Activated T-helper 17 cell treated with anti-CD3 and anti-CD28 coated beads, Interleukin-2, amount 50 U/mL, for 72 hours (primary cell): ENCODE measurements around the gene MAN1B1. TPM values are rescaled to one million over a fixed set of nuclear protein-coding genes. Genes with fewer than 3 reads are reported as not detected.
"Not testable (repeated sequence)": the region's sequence is repeated elsewhere in the genome, so short reads cannot be mapped to it uniquely, and the experiment has no call there.

Experiments
- ATAC-seq: fragments of 150-1000 bp; cut with Tn5 transposase; replicated peaks from 2 replicates; pipeline ENCODE4 v1.10.0; 2021; ENCODE audit warnings: mild to moderate bottlenecking, moderate library complexity
- H3K27ac Mint-ChIP-seq: one replicate; pipeline ENCODE4 v1.8.0; 2022; ENCODE audit warnings: mixed read lengths
- H3K27me3 Mint-ChIP-seq: one replicate; pipeline ENCODE4 v1.8.0; 2022; ENCODE audit warnings: mixed read lengths
- H3K36me3 Mint-ChIP-seq: one replicate; pipeline ENCODE4 v1.8.0; 2022; ENCODE audit warnings: low read depth, mild to moderate bottlenecking, mixed read lengths
- H3K4me1 Mint-ChIP-seq: one replicate; pipeline ENCODE4 v1.8.0; 2022; ENCODE audit warnings: mixed read lengths
- H3K4me3 Mint-ChIP-seq: one replicate; pipeline ENCODE4 v1.8.0; 2022; ENCODE audit warnings: mild to moderate bottlenecking, mixed read lengths
- H3K9me3 Mint-ChIP-seq: one replicate; pipeline ENCODE4 v1.8.0; 2022; ENCODE audit warnings: mixed read lengths
- total RNA-seq, 2 donors: library from RNA; stranded (reverse); gene quantifications; one replicate each; pipeline ENCODE4 v1.2.3, GENCODE V29; 2022

The MAN1B1 gene
- total RNA-seq, 2 donors from 2014 or later, result 38.2 to 67.6 TPM

DNA sequence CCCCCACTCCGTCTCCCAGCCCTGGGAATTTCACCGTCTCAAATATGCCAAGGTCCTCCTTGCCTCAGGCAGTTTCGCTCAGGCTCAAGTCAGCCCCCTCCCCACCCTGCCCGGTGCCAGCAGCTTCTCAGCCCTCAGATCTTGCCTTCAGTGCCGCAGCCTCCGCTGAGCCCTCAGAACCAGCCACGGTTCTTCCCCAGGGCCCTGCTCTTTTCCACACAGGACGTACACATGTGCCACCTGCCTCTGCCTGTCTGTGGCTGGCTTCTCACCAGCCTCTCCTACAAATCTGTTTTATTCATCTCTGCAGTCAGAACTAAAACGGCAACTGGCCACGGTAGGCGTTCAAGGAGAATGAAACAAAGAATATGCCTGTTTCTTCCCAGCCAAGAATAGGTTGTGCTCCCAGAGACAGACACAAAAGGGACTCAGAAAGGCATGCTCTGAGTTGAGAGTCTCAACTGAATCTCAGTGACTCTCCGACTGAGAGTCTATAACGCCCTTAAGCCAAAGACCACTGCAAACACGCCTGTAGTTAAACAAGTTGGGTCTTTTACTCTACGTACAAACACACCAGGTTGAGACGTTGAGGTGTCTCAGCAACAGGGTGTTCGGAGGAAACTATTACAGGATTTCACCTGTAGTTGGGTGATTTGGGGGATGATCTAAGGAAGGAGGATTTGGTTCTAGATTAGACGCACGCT, 41.5 kb downstream of the MAN1B1 start:
- ATAC-seq, result no peak
- H3K36me3 Mint-ChIP-seq, result peaks cover 18% of the 10 kb centered on the region

DNA sequence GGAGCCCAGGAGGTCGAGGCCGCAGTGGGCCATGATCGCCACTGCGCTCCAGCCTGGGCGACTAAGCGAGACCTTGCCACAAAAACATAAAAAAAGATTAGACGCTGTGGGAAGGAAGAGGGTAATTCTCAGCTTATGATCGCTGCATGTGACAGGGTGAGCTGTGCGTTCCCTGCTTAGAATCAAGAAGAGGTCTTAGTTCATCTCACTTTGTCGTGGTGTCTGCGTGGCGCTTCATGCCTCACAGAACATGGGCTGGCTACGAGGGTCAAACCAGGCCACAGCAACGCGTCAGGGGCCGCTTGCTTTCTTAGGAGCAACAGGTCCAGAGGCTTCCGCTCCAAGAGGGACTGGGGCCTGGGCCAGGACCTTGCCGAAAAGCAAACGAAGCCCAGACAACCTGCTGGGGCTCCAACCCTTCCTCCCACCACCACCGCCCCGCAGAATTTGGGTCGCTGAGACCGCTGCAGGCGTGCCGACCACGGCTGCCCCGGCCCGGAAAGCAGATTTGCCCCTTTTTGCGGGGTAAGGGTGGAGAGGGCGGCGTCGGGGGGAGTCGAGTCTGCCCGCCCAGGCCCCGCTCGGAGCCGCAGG, 42.2 kb downstream of the MAN1B1 start:
- Mint-ChIP-seq H3K27me3 (no peaks in the 10 kb centered on the region), H3K9me3 (no peaks in the 10 kb centered on the region), H3K36me3 (peaks cover 18% of the 10 kb centered on the region), H3K4me3 (peak overlapping the region; percentile 99), H3K4me1 (peaks cover 16% of the 10 kb centered on the region), H3K27ac (peak overlapping the region; percentile 98)
- peak; percentile 3 for ATAC-seq

More for the DNA sequence above, 41.5 kb downstream of the MAN1B1 start:
- H3K9me3 Mint-ChIP-seq, result no peaks in the 10 kb centered on the region
- peaks cover 16% of the 10 kb centered on the region for H3K4me1 Mint-ChIP-seq
- peak overlapping the region; percentile 99 for H3K4me3 Mint-ChIP-seq
- no peaks in the 10 kb centered on the region for H3K27me3 Mint-ChIP-seq
- peak overlapping the region; percentile 98 for H3K27ac Mint-ChIP-seq

DNA sequence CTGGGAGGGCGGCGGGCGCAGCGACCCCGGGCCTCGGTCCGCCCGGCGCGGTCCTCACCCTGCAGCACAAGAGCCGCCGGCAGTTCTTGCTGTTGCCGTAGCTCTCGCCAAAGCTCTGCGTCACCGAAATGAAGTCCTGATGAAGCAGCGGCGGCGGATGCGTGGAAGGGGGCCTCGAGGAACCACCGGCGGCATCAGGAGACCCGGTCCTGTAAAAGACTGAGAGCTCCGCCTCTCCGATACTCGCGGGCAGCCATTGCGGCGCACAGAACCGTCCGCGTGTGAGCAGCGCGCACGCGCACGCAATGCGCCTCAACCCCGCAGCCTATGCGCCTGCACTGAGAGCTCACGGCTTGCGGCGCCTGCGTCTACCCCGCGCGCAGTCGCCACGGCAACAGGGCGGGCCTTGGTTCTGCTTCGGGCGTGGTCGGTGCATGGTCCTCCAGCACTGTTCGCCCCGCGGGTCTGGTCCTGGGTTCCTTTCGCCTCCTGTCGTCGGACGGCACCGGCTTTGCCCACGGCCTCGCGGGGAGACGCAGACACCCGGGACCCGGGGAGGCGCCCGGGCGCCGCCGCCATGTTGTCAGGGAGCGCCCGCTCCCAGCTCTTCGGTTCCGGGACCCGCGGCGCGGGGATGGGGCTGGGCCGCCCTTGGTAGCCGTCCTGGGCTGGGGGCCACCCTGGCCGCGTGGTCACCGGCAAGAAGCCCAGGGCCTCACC, 42.8 kb downstream of the MAN1B1 start:
- Mint-ChIP-seq H3K9me3 (no peaks in the 10 kb centered on the region), H3K36me3 (peaks cover 18% of the 10 kb centered on the region), H3K27me3 (no peaks in the 10 kb centered on the region), H3K4me1 (peaks cover 16% of the 10 kb centered on the region), H3K4me3 (peak overlapping the region; percentile 99), H3K27ac (no peak overlapping the region)
- ATAC-seq, result peak; percentile 97

DNA sequence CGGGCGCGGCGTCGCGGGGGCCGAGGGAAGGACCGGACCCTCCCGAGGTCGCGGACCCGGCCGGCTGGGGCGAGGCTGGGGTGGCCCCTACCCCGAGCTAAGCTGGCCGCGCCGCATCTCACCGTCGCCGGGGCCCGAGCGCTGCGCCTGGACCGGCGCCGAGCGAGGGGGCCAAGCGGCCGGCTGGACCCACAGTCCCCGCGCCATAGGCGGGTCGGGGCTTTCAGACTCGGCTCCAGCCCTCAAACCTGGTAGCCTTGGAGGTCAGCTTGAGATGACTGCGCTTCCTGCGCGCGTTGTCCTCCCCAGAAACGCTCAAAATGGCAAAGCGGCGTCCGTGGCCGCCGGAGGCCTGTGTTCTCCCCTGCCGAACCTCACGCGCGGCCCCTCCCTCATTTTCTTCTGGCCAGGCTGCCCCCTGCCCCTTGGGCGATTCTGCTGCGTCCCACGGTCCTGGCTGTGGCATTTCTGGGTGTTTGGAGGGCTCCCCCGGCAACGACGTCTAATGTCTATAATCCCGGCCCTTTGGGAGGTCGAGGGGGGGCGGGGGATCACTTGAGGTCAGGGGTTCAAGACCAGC, 43.5 kb downstream of the MAN1B1 start:
- no peak overlapping the region for H3K27ac Mint-ChIP-seq
- peak; percentile 12 for ATAC-seq
- H3K4me3 Mint-ChIP-seq, result peak overlapping the region; percentile 73
- H3K4me1 Mint-ChIP-seq, result peaks cover 16% of the 10 kb centered on the region
- no peaks in the 10 kb centered on the region for H3K27me3 Mint-ChIP-seq
- H3K36me3 Mint-ChIP-seq, result peaks cover 18% of the 10 kb centered on the region
- H3K9me3 Mint-ChIP-seq, result no peaks in the 10 kb centered on the region

DNA sequence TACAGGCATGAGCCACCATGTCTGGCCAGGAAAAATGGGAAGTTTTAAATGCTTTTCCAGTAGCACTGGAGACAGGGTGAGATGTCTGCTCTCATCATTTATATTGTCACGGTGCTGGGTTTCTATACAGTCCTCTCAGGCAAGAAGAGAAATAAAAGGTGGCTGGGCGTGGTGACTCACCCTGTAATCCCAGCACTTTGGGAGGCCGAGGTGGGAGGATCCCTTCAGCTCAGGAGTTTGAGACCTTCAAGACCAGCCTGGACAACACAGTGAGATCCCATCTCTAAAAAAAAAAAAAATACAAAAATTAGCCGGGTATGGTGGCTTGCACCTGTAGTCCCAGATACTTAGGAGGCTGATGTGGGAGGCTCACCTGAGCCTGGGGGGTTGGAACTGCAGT, 47.4 kb downstream of the MAN1B1 start:
- Mint-ChIP-seq H3K27ac (no peak overlapping the region), H3K4me1 (no peaks in the 10 kb centered on the region), H3K27me3 (peaks cover 11% of the 10 kb centered on the region), H3K4me3 (no peak overlapping the region), H3K9me3 (no peaks in the 10 kb centered on the region), H3K36me3 (no peaks in the 10 kb centered on the region)
- no peak for ATAC-seq

DNA sequence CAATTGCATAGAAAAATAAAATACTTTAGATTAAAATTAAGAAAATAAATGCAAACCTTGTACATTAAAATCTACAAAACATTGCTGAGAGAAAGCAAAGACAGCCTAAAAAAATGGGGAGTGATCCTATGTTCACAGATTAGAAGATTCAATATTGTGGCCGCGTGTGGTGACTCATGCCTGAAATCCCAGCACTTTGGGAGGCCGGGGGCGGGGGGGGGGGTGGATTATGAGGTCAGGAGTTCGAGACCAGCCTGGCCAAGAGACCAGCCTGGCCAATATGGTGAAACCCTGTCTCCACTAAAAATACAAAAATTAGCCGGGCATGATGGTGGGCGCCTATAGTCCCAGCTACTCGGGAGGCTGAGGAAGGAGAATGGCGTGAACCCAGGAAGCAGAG, 48.4 kb downstream of the MAN1B1 start:
- not testable (repeated sequence) for H3K9me3 Mint-ChIP-seq, H3K27ac Mint-ChIP-seq, ATAC-seq

DNA sequence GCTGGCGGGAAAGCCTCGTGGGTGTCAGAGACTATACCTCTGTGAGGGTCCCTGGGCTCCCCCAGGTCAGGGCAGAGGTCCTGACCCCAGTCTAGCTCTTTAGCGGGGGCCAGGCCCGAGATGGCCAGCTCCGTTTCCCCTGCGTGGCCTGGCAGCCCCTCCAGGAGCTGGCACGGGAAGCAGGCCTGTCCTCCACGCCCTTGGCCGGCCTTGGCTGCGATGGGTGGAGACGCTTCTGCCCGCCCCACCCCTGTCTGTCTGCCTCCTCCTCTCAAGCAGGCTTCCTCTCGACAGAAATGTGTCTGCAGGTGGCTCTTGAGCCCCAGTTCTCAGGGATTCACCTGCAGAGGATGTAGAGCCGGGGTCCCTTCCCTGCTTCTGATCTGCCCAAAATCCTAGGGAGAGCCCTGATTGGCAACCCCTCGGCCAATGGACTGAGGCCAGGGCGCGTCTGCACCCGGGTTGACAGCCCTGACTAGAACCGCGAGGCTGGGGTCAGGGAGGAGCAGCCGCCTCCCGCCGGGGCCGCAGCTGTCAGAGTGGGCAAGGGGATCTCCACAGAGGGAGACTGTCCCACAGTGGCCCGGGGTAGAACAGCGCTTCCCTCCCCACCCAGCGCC, 49.6 kb downstream of the MAN1B1 start:
- no peaks in the 10 kb centered on the region for H3K36me3 Mint-ChIP-seq
- H3K27ac Mint-ChIP-seq, result no peak overlapping the region
- H3K4me3 Mint-ChIP-seq, result no peak overlapping the region
- no peaks in the 10 kb centered on the region for H3K4me1 Mint-ChIP-seq
- no peak for ATAC-seq
- H3K27me3 Mint-ChIP-seq, result peaks cover 22% of the 10 kb centered on the region
- no peaks in the 10 kb centered on the region for H3K9me3 Mint-ChIP-seq

More for the DNA sequence above, 48.4 kb downstream of the MAN1B1 start:
- H3K4me3 Mint-ChIP-seq, H3K36me3 Mint-ChIP-seq, H3K4me1 Mint-ChIP-seq: not testable (repeated sequence)
- peaks cover 17% of the 10 kb centered on the region for H3K27me3 Mint-ChIP-seq

DNA sequence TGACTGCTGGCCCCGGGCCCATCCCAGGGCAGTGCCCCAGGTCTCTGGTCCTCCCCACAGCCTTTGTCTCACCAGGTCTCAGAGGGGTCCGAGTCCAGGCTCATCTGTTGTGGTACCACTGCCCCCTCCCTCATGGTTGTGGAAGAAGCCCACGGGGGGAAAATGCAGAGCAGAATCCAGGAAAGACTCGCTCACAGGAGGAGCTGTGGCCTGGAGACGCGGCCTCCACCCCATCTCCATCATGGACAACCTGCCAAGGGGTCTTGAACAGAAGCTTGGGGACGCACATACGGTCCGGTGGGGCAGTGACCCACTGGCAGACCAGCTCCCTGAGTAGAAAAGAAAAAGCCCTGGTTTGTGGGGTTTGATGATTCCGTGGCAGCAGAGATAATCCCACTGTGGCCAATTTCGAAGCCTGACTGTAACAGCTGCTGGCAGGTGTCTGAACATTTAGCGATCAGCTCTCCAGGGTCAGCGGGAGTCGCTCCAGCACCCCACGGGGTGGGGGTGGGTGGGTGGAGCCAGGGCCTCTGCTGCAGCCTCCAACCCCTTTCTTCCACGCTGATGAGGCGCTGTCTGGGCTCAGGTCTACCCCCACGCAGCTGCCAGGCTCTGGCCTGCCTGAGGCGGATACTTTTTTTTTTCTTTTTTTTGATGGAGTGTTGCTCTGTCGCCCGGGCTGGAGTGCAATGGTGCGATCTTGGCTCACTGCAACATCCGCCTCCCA, 50.3 kb downstream of the MAN1B1 start:
- Mint-ChIP-seq H3K36me3 (no peaks in the 10 kb centered on the region), H3K4me1 (no peaks in the 10 kb centered on the region), H3K9me3 (no peaks in the 10 kb centered on the region), H3K4me3 (no peak overlapping the region), H3K27ac (no peak overlapping the region), H3K27me3 (peaks cover 24% of the 10 kb centered on the region)
- ATAC-seq, result no peak

DNA sequence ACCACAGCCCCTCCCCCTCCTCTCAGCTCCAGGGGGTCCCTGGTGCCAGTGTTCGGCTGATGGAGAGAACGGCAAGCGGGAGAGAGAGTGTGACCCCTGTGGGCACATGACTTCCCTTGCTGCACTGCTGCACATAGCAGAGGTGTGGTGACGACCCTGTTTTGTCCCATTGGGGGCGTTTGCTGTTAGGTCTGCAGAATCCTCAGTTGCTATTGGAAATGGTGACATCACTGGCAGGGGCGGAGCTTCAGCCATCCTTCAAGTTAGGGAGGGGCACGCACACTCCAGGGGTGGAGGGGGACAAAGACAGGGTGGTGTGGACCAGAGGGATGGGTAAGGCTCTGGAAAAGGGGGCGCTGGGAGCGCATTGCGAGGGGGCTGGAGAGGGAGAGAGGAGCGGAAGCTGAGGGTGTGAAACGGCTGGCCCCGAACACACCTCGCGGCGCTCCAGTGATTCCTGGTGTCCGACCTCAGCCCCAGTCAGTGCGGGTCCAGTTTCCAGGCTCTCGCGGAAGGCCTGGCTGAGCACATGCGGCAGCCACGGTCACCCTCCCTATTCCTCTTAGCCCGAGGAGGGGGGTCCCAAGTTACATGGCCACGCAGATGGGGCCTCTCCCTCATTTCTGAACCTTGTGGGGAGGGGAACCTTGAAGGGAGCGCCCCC, 51.4 kb downstream of the MAN1B1 start:
- Mint-ChIP-seq H3K9me3 (no peaks in the 10 kb centered on the region), H3K27ac (no peak overlapping the region), H3K27me3 (peaks cover 29% of the 10 kb centered on the region), H3K4me3 (no peak overlapping the region), H3K36me3 (no peaks in the 10 kb centered on the region), H3K4me1 (no peaks in the 10 kb centered on the region)
- ATAC-seq, result no peak

DNA sequence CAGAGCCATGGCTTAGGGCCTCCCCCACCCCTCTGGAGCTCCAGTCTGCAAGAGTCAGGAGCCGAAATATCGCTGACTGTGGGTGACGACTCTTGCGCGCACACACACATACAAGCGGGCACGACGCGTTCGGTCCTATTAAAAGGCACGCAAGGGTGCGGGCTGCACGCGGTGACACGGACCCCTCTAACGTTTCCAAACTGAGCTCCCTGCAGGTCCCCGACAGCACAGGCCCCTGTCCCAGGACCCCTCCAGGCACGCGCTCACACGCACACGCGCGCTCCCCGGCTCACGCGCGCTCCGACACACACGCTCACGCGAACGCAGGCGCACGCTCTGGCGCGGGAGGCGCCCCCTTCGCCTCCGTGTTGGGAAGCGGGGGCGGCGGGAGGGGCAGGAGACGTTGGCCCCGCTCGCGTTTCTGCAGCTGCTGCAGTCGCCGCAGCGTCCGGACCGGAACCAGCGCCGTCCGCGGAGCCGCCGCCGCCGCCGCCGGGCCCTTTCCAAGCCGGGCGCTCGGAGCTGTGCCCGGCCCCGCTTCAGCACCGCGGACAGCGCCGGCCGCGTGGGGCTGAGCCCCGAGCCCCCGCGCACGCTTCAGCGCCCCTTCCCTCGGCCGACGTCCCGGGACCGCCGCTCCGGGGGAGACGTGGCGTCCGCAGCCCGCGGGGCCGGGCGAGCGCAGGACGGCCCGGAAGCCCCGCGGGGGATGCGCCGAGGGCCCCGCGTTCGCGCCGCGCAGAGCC, 52.1 kb downstream of the MAN1B1 start, which contains the start of gene GRIN1:
Gene GRIN1 (plus strand): TSS at position 433 of the 746 bp plus-strand sequence. CDS start 333 bp downstream, outside the sequence.
- Mint-ChIP-seq H3K4me1 (no peaks in the 10 kb centered on the region), H3K9me3 (no peaks in the 10 kb centered on the region), H3K27ac (no peak within 1 kb of the TSS), H3K27me3 (peaks cover 31% of the 10 kb centered on the region), H3K36me3 (no peaks in the 10 kb centered on the region), H3K4me3 (no peak within 1 kb of the TSS)
- no peak for ATAC-seq

DNA sequence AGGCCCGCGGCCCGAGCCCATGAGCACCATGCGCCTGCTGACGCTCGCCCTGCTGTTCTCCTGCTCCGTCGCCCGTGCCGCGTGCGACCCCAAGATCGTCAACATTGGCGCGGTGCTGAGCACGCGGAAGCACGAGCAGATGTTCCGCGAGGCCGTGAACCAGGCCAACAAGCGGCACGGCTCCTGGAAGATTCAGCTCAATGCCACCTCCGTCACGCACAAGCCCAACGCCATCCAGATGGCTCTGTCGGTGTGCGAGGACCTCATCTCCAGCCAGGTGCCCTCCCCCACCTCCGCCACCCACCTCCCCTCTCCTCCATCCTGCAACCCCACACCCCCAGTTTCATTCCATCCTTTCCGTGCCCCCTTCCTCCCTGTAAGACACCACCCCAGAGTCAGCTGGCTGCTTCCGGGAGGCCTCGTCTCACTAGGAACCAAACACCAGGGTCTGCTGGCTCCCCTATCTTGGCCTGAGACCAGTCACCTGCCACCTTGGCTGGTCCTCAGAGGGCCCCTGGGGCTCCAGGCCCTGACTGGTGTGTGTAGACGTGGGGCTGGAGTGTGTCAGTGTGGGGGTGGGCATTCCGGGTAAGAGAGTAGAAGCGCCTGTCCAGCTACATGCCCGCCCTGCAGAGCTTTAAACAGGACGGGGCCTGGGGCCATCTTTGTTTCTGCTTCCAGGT, 52.8 kb downstream of the MAN1B1 start:
- peaks cover 31% of the 10 kb centered on the region for H3K27me3 Mint-ChIP-seq
- no peaks in the 10 kb centered on the region for H3K9me3 Mint-ChIP-seq
- H3K36me3 Mint-ChIP-seq, result no peaks in the 10 kb centered on the region
- H3K27ac Mint-ChIP-seq, result no peak overlapping the region
- no peak for ATAC-seq
- no peak overlapping the region for H3K4me3 Mint-ChIP-seq
- H3K4me1 Mint-ChIP-seq, result no peaks in the 10 kb centered on the region

DNA sequence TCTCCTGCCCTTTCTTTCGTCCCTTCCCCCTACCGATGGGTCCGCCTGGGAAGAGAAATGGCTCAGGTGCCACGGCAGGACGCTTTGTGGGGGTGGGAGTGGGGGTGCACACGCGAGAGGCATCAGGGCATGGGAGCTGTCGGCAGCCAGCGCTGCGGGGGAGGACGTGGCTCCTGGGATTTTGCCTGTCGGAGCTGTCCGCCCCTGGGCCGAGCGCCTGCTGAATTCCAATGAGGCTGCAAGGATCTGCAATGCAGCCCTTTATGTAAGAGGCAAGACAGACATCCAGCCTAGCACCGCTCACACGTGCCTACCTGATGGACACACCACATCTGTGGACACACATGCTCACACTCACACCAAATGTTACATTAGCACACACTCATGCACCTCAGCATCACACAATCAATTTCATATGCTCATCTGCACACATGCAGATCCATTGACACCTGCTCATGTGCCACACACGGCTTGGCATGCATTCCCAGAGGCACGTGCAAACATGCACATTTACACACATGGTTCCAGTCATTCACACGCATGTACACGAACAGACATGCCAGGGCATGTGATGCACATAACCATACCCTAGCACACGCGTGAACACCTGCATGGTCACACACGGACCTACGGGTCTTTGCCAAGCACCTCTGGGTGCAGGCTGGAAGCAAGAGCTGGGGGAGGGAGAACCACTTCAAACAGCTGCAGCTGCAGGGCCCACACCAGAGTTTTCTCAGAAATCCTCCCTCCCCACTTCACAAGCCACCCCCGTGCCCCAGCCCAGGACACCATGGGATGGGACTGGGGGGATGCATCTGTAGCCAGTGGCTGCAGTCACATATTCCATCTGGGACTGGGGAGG, 53.6 kb downstream of the MAN1B1 start:
- peaks cover 31% of the 10 kb centered on the region for H3K27me3 Mint-ChIP-seq
- no peaks in the 10 kb centered on the region for H3K9me3 Mint-ChIP-seq
- H3K4me3 Mint-ChIP-seq, result no peak overlapping the region
- no peak for ATAC-seq
- H3K4me1 Mint-ChIP-seq, result no peaks in the 10 kb centered on the region
- no peak overlapping the region for H3K27ac Mint-ChIP-seq
- H3K36me3 Mint-ChIP-seq, result no peaks in the 10 kb centered on the region
